T follicular helper cell (primary cell): Measurements from ENCODE around the gene ANTXRL.
"Not testable (repeated sequence)": the region's sequence is repeated elsewhere in the genome, so short reads cannot be mapped to it uniquely, and the experiment has no call there.

Experiments used
- DNase-seq: peaks from one replicate; pipeline ENCODE4 v3.0.0-alpha.2; 2020; ENCODE audit warnings: low read depth

ANTXRL gene

DNA sequence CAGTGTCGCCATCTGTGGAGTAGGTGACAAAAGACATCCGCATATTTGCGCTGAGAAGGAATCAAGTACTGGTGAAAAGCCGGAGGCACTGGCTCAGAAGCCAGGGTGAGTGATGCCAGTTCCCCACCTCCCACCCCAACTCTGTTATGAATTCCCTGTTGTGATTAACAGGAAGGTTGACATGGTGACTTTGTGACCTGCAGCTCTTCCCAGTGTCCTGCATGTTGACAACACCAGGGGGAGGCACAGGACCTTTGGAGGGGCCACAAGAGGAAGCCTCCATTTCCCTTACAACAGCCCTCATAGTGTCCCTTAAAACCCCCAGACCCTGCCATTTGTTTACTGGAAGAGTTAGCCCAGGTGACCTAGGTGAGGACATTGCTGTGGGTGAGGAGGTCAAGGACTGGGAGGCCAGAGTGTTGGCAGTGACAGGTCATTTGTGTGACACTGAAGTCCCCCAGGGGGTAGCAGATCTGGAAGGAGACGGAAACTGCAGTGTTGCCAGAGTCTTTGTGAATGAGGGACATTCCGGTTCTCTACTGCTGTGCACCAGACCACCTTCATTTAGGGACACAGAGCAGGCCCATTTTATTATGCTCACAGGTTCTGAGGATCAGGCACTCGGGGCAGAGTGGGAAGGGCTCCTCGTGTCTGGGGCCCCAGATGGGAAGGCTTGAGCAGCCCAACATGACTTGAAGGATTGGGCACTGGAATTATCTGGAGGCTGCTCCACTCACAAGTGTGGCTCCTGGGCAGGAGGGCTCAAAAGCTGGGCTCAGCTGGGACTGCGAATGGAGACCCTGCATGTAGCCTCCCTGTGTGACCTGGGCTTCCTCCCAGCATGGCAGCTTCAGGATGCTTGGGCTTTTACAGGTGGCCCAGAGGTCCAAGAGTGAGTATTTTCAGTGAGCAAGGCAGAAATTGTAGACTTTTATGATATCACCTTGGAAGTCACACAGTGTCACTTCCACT, 13.0 kb upstream of the ANTXRL start:
- no peak for DNase-seq

DNA sequence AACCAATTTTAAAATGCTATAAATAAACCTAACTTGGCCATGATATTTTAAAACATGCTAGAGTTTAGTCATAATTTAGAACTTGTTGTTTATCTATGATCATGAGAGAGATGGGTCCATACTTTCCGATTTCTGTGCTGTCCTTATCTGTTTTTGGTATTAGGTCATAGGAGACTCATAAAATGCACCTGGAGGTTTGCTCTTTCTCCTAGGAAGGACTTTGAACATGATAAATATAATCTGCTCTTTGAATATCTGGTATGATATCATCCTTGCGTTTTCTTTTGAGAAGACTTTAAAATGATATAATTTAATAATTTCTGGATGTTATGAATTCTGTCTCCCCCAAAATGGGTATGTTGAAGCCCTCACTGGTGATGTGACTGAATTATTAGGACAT, 9.0 kb upstream of the ANTXRL start:
- no peak for DNase-seq

DNA sequence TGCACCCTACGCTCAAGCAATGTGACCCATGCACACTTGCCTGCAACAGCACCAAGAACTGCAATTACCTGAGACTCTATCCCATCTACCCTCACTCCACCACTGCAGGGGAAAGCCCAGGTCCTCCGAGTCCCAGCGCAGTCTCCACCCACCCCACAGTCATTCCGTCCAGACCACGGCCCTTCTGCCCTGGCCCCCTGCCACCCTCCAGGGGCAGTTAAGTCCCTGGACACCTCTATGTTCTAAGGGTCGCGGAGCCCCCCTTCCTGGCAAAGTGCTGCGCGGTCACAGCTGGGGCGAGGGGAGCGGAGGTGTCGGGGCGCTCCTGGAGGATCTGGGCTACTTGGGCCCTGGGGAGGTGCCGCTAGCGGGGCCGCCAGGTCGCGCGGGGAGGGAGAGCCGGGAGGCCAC, 4.4 kb upstream of the ANTXRL start:
- not testable (repeated sequence) for DNase-seq

DNA sequence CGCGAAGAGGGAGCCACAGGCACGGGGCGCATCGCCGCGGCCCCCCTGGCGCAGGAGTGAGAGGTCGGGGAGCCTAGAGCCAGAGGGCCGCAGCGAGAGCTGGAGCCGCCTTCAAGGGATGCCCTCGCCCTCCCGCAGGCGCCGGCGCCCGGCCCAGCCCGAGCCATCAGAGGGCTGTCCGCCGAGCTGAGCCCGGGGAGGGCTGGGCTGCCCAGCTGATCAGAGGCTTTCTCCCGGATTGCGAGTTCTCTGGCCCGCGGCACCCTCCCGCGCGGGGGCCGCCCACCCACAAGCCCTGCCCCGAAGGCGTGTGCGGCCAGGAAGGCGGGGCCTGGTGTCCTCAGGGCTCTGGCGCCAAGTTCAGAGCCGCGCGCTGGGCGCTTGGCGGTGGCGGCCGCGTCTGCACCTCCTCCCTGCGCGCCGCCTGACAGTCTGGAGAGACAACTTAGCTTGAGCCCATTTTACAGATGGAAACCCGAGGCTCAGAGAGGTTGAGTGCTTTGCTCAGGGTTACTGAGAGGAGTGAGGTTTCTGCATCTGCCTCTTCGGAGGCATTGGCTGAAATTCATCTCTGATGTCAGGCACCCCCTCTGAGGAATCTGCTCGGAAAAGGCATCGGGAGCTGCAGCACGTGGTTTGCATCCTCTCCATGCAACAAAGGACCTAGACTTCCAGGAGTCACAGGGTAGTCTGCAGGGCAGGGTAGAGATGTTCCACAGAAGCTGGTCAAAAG, 3.8 kb upstream of the ANTXRL start:
- peak; percentile 47 for DNase-seq

DNA sequence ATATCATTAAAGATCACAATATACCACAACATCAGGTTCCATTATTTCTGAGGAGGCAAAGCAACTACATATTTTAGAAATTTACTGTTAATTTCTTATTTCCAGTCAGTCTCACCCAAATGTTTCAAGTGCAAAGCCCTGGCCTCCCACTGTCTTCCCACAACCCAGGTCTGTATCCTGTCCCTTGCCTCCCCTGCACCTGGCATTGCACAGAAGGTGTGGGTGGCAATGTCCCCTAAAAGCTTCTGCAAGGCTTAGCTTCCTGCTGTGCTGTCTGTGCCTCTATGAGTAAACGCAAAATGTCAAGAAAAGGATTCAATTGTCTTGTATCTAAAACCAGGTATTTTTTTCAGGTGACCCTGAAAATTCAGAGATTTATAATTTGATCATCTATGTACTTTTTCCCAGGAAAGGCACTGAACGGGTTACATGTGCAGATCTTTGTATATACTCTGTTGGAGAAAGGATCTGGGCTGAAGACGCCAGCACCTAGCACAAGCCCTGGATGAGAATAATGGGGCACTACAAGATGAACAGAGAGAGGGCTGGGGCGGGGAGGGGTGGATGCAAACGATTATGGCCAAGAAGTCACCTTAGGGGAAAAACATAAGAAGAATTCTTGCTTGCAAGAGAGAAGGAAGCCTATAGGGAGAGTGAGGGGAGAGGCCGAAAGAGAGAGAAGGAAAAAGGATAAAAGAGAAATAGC, 3.1 kb upstream of the ANTXRL start:
- no peak for DNase-seq

DNA sequence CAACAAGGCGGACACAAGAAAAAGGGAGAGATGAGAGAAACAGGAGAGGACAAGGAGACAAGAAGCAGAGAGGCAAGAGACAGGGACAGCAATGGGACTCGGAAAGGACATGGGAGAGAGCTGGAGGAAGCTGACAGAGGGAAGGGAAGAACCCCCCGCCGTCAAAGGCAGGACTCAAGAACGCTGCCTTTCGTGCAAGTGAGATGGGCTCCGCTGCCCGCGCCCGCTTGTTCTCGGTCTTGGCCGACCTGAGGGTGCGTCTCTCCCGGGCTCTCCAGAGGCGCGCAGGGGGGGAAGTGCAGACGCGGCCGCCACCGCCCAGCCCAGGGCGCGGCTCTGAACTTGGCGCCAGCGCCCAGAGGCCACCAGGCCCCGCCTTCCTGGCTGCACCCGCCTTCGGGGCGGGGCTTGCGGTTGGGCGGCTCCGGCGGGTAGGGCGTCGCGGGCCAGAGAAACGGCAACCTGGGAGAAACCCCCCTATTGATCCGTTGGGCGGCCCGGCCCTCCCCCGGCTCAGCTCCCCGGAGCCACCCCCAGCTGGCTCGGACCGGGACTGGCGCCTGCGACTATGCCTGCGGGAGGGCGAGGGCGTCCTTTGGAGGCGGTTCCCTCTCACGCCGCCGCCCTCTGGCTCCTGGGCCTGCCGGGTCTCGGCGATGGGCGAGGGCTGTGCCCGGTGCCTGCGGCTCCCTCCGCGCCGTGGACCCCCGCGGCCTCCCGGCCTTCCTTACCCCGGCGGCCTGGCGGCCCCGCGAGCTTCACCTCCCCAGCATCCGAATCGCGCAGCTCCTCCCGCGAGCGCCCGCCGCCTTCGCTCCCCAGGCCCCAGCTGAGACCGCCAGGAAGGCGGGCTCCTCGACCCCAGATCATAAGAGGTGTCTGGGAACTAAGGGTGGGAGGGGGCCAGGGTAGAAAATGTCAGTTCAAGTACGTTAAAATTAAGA, 2.2 kb upstream of the ANTXRL start:
- DNase-seq = peak; percentile 64

DNA sequence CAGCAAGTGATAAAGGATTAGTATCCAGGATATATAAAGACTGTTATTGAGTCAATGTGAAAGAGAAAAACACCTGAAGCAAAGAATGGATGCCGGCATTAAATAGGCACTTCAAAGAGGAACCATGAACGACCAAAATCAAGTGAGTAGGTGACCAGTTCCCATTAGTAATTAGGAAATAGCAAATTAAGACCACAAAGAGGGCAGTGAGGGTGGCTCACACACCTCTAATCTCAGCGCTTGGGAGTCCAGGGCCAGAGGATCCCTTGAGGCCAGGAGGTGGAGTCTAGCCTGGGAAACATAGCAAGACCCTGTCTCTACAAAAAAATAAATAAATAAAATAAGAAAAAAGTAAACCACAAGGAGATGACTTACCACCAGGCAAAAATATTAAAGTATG, 1.5 kb upstream of the ANTXRL start:
- no peak for DNase-seq

DNA sequence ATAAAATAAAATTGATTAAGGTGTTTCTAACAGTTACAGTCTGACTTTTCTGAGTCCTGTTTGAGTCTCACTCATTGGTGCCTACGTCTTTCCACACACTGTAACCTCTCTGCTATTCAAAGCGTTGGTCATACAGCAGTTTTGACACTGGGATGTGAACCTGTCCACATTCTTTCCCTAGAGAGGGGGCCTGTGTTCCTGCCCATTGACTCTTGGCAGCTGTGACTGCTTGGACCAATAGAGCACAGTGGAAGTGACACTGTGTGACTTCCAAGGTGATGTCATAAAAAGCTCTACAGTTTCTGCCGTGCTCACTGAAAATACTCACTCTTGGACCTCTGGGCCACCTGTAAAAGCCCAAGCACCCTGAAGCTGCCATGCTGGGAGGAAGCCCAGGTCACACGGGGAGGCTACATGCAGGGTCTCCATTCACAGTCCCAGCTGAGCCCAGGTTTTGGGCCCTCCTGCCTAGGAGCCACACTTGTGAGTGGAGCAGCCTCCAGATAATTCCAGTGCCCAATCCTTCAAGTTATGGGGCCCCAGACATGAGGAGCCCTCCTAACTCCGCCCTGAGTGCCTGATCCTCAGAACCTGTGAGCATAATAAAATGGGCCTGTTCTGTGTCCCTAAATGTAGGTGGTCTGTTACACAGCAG, 704 bp upstream of the ANTXRL start:
- DNase-seq = no peak

DNA sequence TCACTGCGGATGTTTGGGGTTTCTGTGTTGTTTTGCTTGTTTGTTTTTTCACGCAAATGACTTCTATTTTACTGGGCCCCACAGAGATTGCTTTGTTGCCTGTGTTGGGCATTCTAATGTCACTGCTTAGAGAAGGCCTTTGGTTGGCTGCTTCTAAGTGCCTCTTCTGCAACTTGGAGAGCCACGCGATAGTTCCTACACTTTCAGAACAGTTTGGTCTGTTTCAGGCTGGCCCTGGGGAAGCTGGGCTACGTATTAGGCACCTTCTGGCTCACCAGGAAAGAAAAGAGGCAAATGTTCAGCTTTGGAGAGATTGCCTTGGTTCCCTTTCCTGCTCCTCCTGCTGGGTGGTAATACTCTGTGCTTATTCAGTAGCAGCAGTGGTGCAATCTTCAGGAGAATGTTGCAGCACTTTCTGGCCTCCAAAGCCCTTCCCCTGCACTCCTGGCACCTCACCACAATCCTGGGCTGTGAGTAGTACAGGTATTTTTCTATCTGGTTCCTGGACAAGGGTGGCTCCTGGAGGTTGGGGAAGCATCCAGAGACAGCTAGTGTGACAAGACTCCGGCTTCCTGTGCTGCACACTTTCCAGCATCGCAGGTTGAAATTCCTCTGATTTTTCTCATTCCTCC, 1.2 kb downstream of the ANTXRL start:
- no peak for DNase-seq

DNA sequence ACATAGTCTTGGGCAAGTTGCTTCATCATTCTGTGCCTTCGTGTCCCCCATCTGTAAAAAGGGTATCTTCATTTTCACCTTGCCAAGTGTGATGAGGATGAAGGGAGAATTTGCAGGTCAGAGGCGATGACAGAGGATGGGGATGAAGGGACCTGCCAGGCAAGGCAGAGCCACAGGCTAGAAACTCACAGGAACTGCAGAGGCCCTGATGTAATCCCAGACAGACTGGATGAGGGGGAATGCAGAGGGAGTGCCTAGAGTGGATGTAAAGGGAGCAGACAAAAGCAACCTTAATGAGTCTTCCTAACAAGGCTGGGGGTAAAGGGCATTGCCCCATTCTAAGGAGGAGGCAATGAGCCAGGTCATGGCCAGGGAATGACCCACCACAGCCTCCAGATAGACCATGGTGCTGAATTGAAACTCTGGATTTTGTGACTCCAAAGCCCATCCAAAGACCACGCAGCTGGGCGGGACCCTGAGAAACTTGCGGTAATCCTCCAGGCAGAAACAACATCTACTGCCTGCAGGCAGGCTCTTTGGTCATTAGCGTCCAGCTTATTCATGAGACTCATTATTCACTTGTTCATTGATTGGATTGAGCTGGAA, 1.9 kb downstream of the ANTXRL start:
- DNase-seq = no peak

DNA sequence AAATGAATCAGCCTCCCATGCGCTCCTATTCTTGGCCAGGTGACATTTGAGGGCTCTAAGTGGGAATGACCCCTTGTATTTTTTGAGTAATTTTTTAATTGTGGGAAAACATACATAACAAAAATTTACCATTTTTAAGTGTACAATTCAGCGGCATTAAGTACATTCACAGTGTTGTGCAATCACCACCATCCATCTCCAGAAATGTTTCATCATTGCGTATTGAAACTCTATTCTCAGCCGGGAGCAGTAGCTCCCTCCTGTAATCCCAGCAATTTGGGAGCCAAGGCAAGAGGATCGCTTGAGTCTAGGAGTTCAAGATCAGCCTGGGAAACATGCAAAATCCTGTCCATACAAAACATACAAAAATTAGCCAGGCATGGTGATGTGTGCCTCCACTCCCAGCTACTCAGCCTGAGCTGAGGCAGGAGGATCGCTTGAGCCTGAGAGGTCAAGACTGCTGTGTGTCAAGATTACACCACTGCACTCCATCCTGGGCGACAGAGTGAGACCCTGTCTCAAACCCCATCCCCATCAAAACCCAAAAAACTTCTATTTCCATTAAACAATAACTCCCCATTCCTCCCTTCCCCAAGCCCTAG, 2.5 kb downstream of the ANTXRL start:
- no peak for DNase-seq

DNA sequence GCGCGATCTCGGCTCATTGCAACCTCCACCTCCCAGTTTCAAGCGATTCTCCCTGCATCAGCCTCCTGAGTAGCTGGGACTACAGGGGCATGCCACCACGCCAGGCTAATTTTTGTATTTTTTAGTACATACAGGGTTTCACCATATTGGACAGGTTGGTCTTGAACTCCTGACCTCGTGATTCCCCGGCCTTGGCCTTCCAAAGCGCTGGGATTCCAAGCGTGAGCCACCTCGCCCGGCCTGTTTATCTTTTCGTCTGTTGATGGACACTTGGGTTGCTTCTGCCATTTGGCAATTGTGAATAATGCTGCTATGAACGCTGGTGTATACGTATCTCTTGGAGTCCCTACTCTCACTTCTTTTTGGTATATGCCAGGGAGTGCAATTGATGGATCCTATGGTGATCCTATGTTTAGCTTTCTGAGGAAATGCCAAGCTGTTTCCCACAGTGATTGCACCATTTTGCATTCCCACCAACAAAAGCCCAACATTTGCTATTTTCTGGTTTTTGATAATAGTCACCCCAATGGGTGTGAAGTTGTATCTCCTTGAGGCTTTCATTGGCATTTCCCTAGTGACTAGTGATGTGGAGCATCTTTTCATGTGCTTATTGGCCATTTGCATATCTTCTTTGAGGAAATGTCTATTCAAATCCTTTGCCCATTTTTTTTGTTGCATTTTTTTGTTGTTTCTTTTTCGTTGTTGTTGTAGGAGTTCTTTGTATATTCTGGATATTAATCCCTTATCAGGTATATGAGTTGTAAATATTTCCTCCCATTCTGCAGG, 3.5 kb downstream of the ANTXRL start:
- no peak for DNase-seq

DNA sequence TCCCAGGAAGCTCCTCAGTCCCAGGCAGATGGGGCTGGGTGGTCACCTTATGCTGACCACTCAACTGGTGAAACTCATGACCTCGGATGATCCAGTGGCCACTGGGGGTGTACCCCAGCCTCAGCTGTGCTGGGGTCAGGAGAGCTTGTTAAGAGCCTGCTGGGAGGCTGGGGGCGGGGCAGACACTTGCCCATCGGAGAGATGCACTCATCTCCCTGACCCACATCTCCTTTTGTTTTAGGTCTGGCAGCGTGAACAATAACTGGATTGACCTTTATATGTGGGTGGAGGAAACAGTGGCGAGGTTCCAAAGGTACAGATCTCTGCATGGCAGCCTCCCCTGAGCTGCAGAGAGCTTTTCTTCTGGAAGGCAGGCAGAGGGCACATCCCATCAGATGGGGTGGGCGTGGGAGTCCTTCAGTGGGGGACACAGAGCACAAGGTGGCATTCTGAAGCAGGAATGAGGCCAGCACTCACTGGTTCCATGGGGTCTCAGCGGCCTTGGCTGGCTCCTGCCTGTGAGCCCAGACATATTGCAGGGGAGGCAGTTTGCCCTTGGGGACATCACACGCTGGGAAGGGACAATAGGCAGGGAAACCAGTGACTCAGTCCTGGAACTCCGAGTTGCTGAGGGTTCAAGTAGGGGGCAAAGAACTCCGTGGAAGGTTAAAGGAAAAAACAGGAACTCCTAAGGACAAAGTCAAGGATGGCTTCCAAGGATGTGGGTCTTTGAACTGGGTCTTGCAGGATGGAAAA, 5.2 kb downstream of the ANTXRL start:
- DNase-seq = no peak

DNA sequence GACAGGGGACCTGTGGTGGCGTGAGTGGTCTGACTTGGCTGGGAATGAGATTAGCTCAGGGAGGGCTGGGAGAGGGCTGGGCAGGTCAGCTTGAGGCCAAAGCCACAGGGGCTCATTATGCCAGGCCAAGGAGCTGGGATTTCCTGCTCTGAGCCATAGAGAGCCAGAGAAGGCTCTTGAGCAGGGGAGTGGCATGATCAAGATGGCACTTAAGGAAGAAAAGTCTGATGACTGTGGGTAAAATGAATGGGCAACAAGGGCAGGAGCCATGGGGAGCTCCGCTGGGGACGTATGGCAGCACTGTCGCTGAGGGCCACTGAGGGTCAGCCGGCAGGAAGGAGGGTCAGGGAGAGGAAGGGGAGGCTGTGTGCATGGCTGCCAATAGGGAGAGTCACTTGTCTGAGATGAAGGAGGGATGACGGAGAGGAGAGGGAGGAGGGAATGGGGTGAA, 5.8 kb downstream of the ANTXRL start:
- no peak for DNase-seq

DNA sequence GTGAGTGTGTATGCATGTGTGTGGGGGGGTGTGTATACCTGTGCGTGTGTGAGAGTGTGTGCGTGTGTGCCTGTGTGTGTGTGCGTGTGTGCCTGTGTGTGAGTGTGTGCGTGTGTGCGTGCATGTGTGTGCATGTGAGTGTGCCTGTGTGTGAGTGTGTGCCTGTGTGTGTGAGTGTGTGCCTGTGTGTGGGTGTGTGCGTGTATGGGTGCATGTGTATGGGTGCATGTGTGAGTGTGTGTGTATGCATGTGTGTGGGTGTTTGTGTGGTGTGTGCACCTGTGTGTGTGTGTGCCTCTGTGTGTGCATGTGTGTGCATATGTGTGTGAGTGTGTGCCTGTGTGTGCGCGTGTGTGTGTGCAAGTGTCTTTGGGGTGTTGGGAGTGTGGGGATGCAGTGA, 6.4 kb downstream of the ANTXRL start:
- DNase-seq = no peak

DNA sequence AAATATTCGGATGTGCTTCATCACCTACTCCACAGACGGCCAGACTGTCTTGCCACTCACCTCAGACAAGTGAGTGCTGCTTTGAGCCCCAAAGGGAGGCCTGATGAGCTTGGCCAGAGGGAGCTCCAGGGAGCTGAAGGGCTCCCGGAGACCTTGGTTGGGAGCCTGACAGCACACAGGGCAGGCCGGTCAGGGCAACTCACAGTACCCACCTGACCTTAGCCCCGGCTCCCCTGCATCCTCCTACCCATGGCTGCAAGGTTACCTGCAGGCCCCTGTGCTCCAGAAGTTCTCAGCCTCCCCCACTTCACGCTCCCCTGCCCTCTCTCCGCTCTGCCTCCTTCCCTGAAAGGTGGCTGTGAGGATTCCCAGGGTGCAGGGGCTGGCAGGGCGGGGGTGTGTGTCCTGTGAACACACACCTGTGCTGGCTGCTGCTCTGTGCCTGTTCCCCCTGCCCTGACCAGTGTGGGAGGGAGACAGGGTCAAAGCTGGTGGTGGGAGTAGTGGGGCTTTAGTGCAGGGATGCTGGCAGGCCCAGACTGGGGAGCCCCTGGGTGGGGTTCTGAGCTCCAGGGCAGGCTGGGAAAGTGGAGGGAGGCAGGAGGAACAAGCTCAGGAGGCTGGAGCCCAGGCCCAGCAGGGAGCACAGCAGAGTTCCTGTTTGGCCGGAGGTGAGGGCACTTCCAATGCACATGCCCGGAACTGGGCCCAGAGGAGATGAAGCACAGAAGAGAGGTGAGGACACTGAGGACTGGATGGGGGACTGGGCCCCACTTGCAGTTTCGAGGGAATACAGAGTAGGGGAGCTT, 7.2 kb downstream of the ANTXRL start:
- no peak for DNase-seq

DNA sequence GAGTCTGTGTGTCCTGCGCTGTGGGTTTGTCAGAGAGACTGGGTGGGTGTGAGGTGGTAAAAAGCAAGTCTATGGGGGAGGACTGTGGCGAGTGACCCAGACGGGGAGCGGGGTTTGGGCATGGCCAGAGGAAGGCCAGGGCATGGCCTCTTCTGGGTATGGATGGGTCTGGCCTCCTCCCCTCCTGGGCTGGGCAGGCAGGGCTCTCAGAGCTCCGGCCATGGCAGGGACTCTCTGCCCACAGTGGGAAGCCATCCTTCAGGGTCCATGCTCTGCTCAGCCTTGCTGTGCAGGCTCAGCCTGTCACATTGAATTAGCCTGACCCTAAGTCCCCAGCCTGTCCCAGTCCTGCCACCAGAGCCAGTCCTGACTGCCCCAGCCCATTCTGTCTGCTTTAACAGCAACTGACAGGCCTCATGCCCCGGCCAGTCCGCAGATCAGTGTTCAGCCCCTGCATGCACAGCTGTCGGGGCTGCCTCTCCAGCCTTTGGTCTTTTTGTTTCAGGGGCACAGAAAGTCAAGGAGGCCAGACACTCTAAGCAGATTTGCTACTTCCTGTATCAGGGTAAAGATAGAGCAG, 7.9 kb downstream of the ANTXRL start:
- no peak for DNase-seq
